ENCODE data around the gene KRTAP10-3.

KRTAP10-3 gene

GRCh38 chr21:44528634-44528995, 30.0 kb downstream of the KRTAP10-3 start:
- DNase-seq (ENCODE audit: low spot score), result no peak

DNA sequence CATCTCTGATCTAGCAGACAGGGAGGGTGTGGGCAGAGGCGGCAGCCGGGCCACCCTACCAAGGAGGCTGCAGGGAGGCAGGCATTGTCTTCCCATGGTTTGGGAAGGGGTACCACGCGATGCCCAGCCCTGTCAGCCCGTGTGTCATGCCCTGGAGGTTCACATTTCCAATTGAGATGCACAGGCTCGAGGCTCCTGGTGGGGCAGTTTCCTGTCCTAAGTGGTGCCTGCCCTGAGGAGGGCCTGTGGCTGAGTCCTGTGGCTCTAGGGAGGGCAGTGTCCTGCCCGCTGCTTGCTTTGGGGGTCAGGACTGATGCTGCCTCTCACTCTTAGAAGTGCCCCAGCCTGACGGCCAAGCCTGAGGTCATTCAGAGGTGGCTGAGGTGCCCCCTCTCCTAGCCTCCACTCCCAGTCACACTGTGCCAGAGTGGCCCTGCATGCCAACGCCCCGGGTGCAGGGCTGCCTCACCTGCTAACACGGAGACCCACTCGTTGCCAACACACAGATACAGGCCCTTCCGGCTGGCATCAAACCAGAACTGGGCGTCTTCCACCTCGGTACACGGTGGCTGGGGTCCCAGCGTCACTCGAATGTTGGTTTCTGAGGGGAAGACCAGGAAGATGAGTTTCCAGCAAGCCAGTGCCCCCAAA, 30.5 kb downstream of the KRTAP10-3 start:
- DNase-seq (ENCODE audit: low spot score), result no peak

DNA sequence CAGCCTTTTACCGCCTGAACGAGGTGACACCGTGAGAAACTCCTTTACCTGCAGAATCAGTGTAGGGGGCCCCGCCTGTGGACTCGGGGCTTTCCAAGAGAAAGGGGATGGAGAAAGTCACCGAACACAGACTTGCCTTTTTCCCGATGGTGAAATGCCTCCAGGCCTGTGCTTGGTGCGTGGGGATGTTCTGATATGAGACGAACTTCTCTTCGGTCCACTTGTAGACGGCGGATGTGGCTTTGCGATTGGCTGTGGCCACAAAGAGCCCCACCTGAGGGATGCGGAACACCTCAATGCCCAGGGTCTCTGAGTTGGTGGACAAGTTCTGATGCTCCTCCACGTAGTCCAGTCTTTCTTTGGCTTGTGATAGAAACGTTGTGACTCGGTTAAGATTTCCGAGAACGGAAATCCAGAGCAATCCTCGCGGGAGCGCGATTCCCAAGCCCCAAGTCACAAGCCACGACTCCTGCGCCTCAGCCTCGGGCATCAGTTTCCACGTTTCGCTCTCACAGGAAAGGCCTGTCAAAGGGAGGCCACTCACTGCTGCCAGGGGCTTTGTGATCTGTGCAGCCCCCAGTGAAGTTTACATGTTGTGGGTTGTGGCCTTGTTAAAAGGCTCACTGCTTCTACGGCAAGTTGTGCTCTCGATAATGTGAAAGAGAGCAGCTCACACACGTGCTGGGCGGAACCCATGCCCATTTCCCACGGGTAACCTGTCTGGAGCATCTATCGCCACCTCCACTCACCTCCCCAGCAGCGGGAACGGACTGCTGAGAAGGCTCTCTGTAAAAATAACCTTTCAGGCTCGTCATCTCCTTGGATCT, 31.2 kb downstream of the KRTAP10-3 start:
- DNase-seq (ENCODE audit: low spot score), result no peak

GRCh38 chr21:44526096-44526997, 32.2 kb downstream of the KRTAP10-3 start:
- DNase-seq (ENCODE audit: low spot score), result no peak

DNA sequence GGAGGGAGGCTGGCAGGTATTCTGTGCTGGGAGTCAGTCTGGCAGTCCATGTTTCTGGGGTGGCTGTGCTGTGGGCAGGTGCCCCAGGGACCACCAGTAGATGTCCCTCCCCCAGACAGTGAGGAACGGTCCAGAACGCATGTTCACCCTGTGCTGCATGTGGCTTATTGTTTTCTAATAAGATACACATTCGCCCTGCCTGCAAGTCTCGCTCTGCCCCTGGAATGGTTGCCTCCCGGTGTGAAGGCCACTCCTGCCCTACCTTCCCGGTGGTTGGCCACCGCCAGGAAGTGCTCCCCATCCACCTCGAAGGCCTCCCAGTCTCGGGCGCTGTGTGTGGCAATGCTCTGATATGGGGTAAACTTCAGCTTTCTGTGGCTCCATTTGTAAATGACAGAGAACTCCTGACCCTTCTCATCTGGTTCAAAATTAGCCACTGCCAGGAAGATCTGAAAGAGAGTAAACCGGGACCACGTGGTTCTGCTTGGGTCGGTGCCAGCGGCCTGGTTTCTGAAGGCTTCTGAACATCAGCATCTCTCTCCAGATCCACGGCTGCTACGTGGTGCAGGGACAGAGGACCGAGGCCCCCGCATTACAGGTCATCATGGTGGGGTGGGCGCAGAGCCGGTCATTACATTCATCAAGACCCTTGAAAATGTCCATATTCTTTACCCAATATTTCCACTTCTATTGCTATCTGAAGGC, 33.1 kb downstream of the KRTAP10-3 start:
- no peak for DNase-seq (ENCODE audit: low spot score)

DNA sequence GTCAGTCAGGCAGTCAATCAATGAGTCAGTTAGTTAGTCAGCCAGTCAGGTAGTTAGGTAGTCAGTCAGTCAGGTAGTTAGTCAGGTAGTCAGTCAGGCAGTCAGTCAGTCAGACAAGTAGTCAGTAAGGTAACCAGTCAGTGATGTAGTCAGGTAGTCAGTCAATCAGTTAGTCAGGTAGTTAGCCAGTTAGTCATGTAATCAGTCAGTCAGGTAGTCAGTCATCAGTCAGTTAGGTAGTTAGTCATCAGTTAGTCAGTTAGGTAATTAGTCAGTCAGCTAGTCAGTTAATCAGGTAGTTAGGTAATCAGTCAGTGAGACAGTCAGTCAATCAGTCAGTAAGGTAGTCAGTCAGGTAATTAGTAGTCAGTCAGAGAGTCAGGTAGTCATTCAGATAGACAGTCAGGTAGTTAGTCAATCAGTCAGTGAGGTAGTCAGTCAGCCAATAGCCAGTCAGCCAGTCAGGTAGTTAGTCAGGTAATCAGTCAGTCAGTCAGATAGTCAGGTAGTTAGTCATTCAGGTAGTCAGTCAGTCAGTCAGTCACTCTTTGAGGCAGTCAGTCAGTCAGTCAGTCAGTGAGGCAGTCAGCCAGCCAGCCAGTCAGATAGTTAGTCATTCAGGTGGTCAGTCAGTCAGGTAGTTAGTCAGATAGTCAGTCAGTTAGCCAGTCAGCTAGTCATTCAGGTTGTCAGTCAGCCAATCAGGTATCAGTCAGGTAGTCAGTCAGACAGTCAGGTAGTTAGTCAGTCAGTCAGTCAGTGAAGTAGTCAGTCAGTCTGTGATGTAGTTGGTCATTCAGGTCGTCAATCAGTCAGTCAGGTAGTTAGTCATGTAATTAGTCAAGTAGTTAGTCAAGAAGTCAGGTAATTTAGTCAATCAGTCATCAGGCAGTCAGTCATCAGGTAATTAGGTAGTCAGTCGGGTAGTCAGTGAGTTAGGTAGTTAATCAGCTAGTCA, 33.9 kb downstream of the KRTAP10-3 start:
- DNase-seq (ENCODE audit: low spot score), result no peak

- DNase-seq (ENCODE audit: low spot score), result no peak
Observed at GRCh38 chr21:44523567-44524413, 34.8 kb downstream of the KRTAP10-3 start.

GRCh38 chr21:44522753-44523204, 35.8 kb downstream of the KRTAP10-3 start:
- no peak for DNase-seq (ENCODE audit: low spot score)

- no peak for DNase-seq (ENCODE audit: low spot score)
Observed at GRCh38 chr21:44521928-44522752, 36.5 kb downstream of the KRTAP10-3 start.

DNA sequence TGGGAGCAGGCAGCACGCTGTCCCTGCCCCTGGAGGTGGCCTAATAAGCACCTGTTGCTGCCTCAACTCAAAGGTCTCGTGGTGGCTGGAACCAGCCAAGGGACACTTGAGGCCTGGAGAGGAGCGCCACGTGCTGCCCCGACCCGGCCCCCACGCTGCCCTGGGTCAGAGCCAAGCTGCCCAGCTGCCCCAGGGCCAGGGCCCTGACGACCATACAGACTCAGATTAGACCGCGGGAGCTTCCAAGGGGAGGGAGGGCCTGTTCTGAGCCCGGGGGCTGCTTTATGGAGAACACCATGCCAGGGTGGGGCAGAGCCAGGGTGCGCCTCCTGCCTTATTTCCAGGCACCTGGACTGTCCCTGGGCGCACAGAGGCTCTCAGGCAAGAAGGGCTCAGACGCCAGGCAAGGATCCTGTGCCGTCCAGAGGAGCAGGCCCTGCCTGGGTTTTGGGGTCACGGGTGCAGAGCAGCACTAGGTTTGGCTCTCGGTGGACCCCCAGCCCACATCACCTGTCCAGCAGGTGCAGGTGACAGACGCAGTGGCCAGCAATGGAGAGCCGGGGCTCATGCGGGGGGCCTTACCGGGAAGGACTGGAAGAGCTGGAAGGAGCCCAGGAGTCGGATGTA, 37.2 kb downstream of the KRTAP10-3 start:
- no peak for DNase-seq (ENCODE audit: low spot score)

GRCh38 chr21:44520326-44521300, 38.0 kb downstream of the KRTAP10-3 start:
- no peak for DNase-seq (ENCODE audit: low spot score)

GRCh38 chr21:44519346-44520325, 39.0 kb downstream of the KRTAP10-3 start:
- DNase-seq (ENCODE audit: low spot score), result no peak

DNA sequence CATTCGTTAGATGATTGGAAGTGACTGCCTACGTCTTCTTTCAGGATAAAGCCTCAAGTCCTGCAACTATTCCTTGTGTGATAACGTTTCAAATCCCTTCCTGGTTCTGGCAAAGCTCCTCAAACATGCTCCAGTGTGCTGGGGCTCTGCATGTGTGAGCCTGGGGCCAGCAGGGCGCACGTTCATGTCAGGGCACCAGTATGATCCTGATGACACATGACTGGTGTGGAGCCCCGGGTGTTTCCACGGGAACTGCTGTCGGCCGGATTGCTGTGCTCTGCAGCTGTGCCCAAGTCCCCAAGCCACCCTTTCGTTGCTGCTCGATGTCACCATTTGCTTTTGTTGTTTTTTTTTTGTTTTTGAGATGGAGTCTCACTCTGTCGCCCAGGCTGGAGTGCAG, 39.9 kb downstream of the KRTAP10-3 start:
- DNase-seq (ENCODE audit: low spot score), result no peak

DNA sequence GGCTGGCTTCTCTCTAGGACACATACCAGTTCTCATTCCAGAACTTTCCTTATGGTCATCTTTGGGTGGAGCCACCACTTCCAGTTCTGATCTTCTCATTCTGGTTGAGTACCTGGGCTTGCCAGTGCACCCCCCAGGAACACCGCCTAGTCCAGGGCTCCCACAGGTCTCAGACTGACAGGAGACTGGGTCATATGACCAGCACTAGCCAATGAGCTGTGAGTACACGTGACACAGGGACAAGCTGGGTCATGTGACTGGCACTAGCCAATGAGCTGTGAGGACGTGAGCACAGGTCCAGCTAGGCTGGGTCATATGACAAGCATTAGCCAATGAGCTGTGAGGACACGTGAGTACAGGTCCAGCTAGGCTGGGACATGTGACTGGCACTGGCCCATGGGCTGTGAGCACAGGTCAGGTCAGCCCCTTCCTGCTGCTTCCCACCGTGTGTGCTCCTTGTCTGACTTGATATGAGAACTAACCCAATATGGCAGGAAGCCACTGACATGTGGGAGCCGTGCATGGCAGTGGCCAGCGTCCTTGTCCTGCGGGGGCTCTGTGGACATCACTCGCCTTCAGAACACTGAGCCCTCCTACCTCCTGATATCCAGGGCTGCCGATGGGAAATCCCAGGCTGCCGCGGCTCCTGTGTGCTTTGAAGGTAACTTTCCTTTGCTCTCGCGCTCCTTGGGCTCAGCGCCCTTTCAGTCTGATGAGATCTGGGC, 41.3 kb downstream of the KRTAP10-3 start:
- no peak for DNase-seq (ENCODE audit: low spot score)

- no peak for DNase-seq (ENCODE audit: low spot score)
Observed at GRCh38 chr21:44516828-44517174, 41.8 kb downstream of the KRTAP10-3 start.
